HuH-7.5 (cell line): ENCODE results near the gene CEP128.

Source experiments
- DNase-seq: peaks from one replicate; pipeline ENCODE4 v3.0.0; 2011; ENCODE audit warnings: low spot score

The CEP128 gene

DNA sequence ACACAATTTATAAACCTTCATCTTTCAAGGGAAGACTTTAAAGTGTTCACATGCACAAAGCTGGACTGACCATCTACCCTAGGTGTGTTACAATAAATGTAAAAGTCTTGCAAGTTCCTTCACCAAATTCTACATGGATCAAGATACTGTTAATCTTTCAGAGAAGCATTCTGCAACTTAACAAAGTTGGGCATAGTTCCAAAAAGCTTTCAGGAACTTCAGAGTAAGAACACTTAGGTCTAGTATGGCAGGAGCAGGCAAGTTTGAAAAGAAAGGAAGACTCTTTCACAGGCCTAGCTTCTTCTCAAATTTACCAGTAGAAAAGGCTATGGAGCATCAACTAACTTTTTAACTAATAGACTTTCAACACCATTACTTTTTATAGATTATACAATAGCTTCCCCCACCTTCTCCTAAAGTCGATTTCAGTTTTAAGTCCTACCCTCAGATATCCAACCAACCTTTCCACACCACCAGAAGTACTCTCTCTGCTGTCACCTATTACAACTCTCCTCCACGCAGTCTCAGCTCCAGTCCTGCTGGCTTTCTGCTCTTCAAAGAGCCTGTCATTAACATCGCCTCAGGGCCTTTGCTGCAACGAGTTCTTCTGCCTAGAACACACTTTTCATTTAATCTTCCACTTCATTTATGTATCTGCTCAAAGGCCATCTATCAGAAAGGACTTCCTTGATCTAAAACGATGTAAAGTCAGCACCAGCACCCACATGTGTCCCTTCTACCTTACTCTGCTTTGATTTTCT lies 333.9 kb downstream of the CEP128 start:
- no peak for DNase-seq

DNA sequence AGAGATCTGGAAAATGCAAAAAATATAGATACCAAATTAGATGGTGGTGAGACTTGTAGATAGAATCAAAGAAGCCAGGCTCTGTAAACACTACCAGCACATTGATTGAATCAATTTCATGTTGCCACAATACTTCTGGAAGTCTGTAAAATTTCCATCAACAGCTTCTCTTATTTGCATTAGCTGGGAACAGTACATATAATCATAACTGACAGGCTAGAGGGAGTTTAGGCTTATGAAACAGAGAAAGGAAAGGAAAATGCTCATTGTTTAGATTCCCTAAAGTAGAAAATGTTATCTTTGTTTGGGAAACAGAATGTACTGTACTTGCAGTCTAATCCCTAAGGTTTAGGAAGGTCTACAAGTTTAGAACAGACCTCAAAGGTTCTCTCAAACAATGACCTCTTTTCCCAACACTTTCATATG lies 335.2 kb downstream of the CEP128 start:
- DNase-seq = no peak

GRCh38 chr14:80605536-80605935 lies 336.0 kb downstream of the CEP128 start:
- no peak for DNase-seq

GRCh38 chr14:80602946-80603345 lies 338.6 kb downstream of the CEP128 start:
- no peak for DNase-seq

- no peak for DNase-seq
Measured at GRCh38 chr14:80587096-80587724, 354.3 kb downstream of the CEP128 start.

GRCh38 chr14:80586131-80586530 lies 355.4 kb downstream of the CEP128 start:
- no peak for DNase-seq

DNA sequence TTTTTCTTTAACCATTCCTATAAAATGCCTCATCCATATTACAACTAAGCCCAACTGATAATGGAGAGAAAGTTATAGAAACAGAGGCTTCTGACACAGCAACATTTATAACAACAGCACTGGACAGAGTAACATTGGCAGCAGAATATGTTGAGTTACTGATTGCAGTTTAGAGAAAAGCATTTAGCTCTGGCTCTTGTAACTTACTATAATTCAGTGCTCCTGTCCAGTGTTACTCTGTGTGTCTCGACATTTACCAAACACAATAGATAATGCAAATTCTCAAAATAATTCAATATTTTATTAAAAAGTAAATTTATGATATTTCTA lies 356.1 kb downstream of the CEP128 start:
- no peak for DNase-seq

DNA sequence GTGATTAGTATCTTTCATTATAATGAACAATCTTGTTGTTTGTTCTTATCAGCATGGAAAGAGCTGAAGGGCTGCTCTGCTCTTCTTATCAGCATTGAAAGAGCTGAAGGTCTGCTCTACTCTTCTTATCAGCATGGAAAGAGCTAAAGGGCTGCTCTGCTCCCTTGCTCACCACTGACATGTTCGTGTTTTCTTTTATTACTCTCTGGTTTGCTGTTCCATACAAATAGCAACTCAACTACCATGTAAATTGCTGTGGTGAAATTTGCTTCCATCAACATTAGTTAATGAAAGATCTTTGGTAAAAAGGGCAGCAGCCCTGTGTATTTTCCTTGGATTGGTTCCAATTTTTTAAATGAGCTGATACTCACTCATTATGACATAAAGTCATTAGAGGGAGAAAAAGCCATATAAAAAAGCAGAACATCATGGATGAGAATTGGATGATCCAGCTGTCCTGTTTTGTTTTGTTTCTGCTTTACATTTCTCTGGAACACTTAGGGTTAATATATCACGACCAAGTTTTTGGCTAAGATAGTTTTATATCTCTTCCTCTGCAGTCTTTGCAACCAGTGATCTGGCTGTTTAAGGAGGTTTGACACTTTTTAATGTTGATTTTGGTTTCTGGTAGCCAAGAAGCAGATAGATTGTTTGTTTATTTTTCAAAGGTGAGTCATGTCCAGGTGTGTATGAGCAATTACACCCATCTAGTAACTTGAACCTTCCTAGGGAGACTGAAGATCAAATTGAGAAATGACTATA lies 356.6 kb downstream of the CEP128 start:
- DNase-seq = no peak

GRCh38 chr14:80577599-80577998 lies 363.9 kb downstream of the CEP128 start:
- DNase-seq = no peak

GRCh38 chr14:80576401-80576800 lies 365.1 kb downstream of the CEP128 start:
- DNase-seq = no peak

DNA sequence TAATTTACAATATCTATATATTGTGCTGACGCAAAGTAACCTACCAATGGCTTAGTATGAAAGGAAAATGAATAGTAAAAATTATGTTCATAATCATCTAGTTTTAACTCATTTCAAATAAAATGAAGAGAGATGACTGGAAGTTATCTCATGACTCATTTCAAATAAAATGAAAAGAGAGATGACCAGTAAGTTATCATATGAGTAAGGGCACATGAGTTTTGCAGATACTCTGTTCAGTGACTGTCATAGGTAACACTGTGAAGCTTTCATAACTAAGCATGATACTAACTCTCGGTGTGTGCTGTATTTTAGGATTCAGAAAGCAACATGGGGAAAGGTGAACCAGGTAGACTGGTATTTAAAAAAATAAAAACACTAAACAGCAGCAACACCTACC lies 365.8 kb downstream of the CEP128 start:
- no peak for DNase-seq

GRCh38 chr14:80572666-80573065 lies 368.9 kb downstream of the CEP128 start:
- no peak for DNase-seq

DNA sequence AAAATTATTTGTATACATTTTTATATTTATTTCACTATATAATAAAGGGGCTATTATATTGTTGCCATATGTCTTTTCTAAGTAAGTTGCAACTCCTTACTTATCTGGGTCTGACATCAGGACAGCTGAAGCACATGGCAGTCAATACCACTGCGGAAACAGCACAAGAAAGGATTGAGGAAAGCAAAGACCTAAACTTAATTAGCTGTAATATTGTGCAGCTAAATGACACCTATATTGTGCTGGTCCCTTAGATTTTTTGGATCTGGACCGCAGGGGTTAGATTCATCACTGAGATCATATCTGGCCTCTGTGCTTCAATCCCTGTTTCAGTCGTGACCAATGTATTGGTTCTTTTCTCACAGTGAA lies 370.6 kb downstream of the CEP128 start:
- DNase-seq = no peak

DNA sequence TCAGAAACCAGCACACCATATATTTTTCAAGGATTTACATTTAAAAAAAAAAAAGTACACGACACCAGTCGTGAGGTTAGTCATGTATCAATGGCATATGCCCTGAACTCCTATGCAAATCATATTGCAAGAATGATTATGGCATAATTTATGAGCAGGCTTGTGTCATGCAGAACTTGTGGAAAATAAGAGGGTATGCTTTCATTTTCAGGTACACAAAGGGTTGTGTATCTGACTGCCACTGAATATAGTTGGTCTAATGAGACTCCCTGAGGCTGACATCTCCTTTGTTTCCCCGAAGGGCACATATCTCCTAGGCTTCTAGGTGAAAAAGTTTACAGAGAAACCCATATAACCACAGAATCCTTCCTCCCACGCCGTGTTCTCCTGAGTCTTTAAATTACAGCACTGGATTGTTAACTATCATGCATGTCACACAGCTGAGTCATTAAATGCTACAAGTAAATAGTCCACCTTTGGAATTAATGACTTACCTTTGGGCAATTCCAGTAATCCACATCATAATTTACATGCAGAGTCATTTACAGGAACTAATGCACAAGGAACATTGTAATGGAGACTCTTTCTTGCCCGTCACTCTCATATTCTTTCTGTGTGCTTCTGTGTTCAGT lies 373.5 kb downstream of the CEP128 start:
- DNase-seq = no peak

DNA sequence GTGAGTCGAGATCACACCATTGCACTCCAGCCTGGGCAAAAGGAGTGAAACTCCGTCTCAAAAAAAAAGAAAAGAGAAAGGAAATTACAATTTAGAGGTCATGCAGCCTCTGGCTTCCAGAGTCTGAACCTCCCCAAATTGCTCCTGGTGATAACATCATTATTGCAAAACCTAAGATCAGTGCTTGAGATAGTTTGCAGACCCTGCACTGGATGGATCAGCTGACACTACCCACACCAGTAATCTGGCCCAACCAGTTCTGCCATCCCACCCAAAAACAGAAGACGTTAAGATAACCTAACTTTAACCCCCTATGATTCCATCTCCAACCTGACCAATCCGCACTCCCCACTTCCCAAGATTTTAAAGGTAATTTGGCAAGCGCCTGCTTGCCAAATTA lies 376.5 kb downstream of the CEP128 start:
- DNase-seq = no peak

GRCh38 chr14:80564051-80564450 lies 377.5 kb downstream of the CEP128 start:
- DNase-seq = no peak

- no peak for DNase-seq
Measured at GRCh38 chr14:80560800-80561657, 380.5 kb downstream of the CEP128 start.

DNA sequence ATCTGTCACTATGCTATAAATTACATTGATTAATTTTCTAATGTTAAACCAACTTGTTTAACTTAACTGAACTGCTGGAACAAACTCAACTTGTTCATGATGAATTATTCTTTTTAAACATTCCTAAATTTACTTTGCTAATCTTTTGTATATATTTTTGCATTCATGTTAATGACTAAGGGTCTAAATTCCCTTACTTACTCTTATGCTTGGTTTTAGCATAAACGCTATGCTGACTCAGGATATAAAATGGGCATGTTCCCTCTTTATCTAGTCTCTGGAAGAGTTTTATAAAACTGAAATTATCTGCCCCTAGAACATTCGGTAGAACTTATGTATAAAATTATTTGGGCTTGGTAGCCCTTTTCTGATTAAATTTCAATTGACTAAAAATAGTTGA lies 387.4 kb downstream of the CEP128 start:
- DNase-seq = no peak

DNA sequence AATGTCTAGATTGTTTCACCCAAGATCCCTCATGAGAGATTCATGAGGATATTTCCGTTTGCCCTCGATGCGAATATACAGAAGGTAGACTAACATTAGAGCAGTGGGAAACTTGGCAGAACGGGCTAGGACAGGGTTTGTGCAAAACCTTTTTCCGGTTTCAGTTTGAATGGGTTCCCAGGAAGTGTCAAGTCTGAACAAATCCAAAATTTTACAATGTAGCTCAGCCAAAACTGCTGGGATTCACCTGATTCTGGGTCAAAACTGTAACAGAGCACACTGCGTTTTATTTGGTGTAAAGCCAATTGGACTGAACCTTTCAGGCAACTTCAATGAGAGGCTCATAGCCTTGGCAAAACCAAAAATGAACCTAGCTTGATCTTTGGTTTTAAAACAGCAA lies 392.4 kb downstream of the CEP128 start:
- DNase-seq = no peak

GRCh38 chr14:80545935-80546854 lies 395.3 kb downstream of the CEP128 start:
- DNase-seq = no peak

GRCh38 chr14:80544366-80544765 lies 397.2 kb downstream of the CEP128 start:
- DNase-seq = no peak
